ENCODE measurements around the gene C10orf143.
"Not testable (repeated sequence)": the region's sequence is repeated elsewhere in the genome, so short reads cannot be mapped to it uniquely, and the experiment has no call there.

Gene C10orf143

GRCh38 chr10:130090565-130090964 is 20.1 kb downstream of the C10orf143 start:
- Mint-ChIP-seq H3K36me3 (peaks cover 56% of the 10 kb centered on the region), H3K9me3 (peaks cover 10% of the 10 kb centered on the region)
- not testable (repeated sequence) for H3K4me3 Mint-ChIP-seq; H3K27ac Mint-ChIP-seq; DNase-seq (ENCODE audit: low spot score in 2 of 2); H3K4me1 Mint-ChIP-seq; ATAC-seq (ENCODE audit: low read depth); H3K27me3 Mint-ChIP-seq

GRCh38 chr10:130080461-130080814 is 30.2 kb downstream of the C10orf143 start:
- Mint-ChIP-seq H3K4me3 (no peak overlapping the region), H3K4me1 (peaks cover 2% of the 10 kb centered on the region), H3K27ac (no peak overlapping the region), H3K36me3 (peaks cover 22% of the 10 kb centered on the region), H3K9me3 (peaks cover 5% of the 10 kb centered on the region), H3K27me3 (no peaks in the 10 kb centered on the region)
- no peak for DNase-seq (ENCODE audit: low spot score in 2 of 2)
- ATAC-seq (ENCODE audit: low read depth): no peak

- peaks cover 5% of the 10 kb centered on the region for H3K9me3 Mint-ChIP-seq
- no peaks in the 10 kb centered on the region for H3K27me3 Mint-ChIP-seq
- H3K27ac Mint-ChIP-seq: no peak overlapping the region
- no peak overlapping the region for H3K4me3 Mint-ChIP-seq
- H3K4me1 Mint-ChIP-seq: no peaks in the 10 kb centered on the region
- DNase-seq (ENCODE audit: low spot score in 2 of 2) (no peak), ATAC-seq (ENCODE audit: low read depth) (no peak)
- H3K36me3 Mint-ChIP-seq: peaks cover 26% of the 10 kb centered on the region
These were observed 30.8 kb downstream of the C10orf143 start for GRCh38 chr10:130079614-130080460.

GRCh38 chr10:130078120-130078519 is 32.5 kb downstream of the C10orf143 start:
- Mint-ChIP-seq H3K4me3 (no peak overlapping the region), H3K27me3 (no peaks in the 10 kb centered on the region), H3K36me3 (peaks cover 35% of the 10 kb centered on the region), H3K27ac (no peak overlapping the region), H3K4me1 (no peaks in the 10 kb centered on the region), H3K9me3 (peaks cover 1% of the 10 kb centered on the region)
- ATAC-seq (ENCODE audit: low read depth) (no peak), DNase-seq (ENCODE audit: low spot score in 2 of 2) (no peak)

- no peak for DNase-seq (ENCODE audit: low spot score in 2 of 2)
- Mint-ChIP-seq H3K9me3 (peaks cover 8% of the 10 kb centered on the region), H3K27ac (no peak overlapping the region), H3K27me3 (no peaks in the 10 kb centered on the region), H3K4me3 (no peak overlapping the region), H3K4me1 (no peaks in the 10 kb centered on the region), H3K36me3 (peaks cover 39% of the 10 kb centered on the region)
- ATAC-seq (ENCODE audit: low read depth): no peak
These were observed 33.9 kb downstream of the C10orf143 start for GRCh38 chr10:130076681-130077080.

GRCh38 chr10:130074639-130075038 is 36.0 kb downstream of the C10orf143 start:
- Mint-ChIP-seq H3K36me3 (peaks cover 38% of the 10 kb centered on the region), H3K4me3 (no peak overlapping the region), H3K27ac (no peak overlapping the region), H3K9me3 (peaks cover 8% of the 10 kb centered on the region), H3K4me1 (no peaks in the 10 kb centered on the region), H3K27me3 (no peaks in the 10 kb centered on the region)
- DNase-seq (ENCODE audit: low spot score in 2 of 2) (no peak), ATAC-seq (ENCODE audit: low read depth) (no peak)

GRCh38 chr10:130073912-130074311 is 36.7 kb downstream of the C10orf143 start:
- H3K9me3 Mint-ChIP-seq: peaks cover 8% of the 10 kb centered on the region
- peaks cover 38% of the 10 kb centered on the region for H3K36me3 Mint-ChIP-seq
- no peak overlapping the region for H3K4me3 Mint-ChIP-seq
- H3K4me1 Mint-ChIP-seq: no peaks in the 10 kb centered on the region
- H3K27ac Mint-ChIP-seq: no peak overlapping the region
- DNase-seq (ENCODE audit: low spot score in 2 of 2) (no peak), ATAC-seq (ENCODE audit: low read depth) (no peak)
- no peaks in the 10 kb centered on the region for H3K27me3 Mint-ChIP-seq

- H3K9me3 Mint-ChIP-seq: peaks cover 8% of the 10 kb centered on the region
- peaks cover 40% of the 10 kb centered on the region for H3K36me3 Mint-ChIP-seq
- H3K27ac Mint-ChIP-seq: no peak overlapping the region
- ATAC-seq (ENCODE audit: low read depth) (no peak), DNase-seq (ENCODE audit: low spot score in 2 of 2) (no peak)
- H3K27me3 Mint-ChIP-seq: no peaks in the 10 kb centered on the region
- H3K4me3 Mint-ChIP-seq: no peak overlapping the region
- H3K4me1 Mint-ChIP-seq: no peaks in the 10 kb centered on the region
These were observed 38.4 kb downstream of the C10orf143 start for GRCh38 chr10:130072247-130072646.

GRCh38 chr10:130067893-130068292 is 42.7 kb downstream of the C10orf143 start:
- Mint-ChIP-seq H3K27ac (no peak overlapping the region), H3K36me3 (peaks cover 31% of the 10 kb centered on the region), H3K9me3 (peaks cover 4% of the 10 kb centered on the region), H3K27me3 (no peaks in the 10 kb centered on the region), H3K4me1 (no peaks in the 10 kb centered on the region), H3K4me3 (no peak overlapping the region)
- no peak for DNase-seq (ENCODE audit: low spot score in 2 of 2)
- no peak for ATAC-seq (ENCODE audit: low read depth)

- Mint-ChIP-seq H3K4me3 (no peak overlapping the region), H3K4me1 (no peaks in the 10 kb centered on the region), H3K27me3 (no peaks in the 10 kb centered on the region), H3K27ac (no peak overlapping the region), H3K9me3 (no peaks in the 10 kb centered on the region), H3K36me3 (peaks cover 31% of the 10 kb centered on the region)
- no peak for DNase-seq (ENCODE audit: low spot score in 2 of 2)
- ATAC-seq (ENCODE audit: low read depth): no peak
These were observed 43.9 kb downstream of the C10orf143 start for GRCh38 chr10:130066743-130067142.

GRCh38 chr10:130065251-130065650 is 45.4 kb downstream of the C10orf143 start:
- H3K27ac Mint-ChIP-seq: no peak overlapping the region
- no peaks in the 10 kb centered on the region for H3K27me3 Mint-ChIP-seq
- H3K9me3 Mint-ChIP-seq: no peaks in the 10 kb centered on the region
- no peak for ATAC-seq (ENCODE audit: low read depth)
- H3K36me3 Mint-ChIP-seq: peaks cover 33% of the 10 kb centered on the region
- no peaks in the 10 kb centered on the region for H3K4me1 Mint-ChIP-seq
- no peak for DNase-seq (ENCODE audit: low spot score in 2 of 2)
- H3K4me3 Mint-ChIP-seq: no peak overlapping the region

GRCh38 chr10:130064783-130065182 is 45.8 kb downstream of the C10orf143 start:
- Mint-ChIP-seq H3K27me3 (no peaks in the 10 kb centered on the region), H3K9me3 (no peaks in the 10 kb centered on the region), H3K4me1 (no peaks in the 10 kb centered on the region), H3K4me3 (no peak overlapping the region), H3K36me3 (peaks cover 33% of the 10 kb centered on the region), H3K27ac (no peak overlapping the region)
- DNase-seq (ENCODE audit: low spot score in 2 of 2): no peak
- no peak for ATAC-seq (ENCODE audit: low read depth)

GRCh38 chr10:130062976-130063375 is 47.7 kb downstream of the C10orf143 start:
- no peak for DNase-seq (ENCODE audit: low spot score in 2 of 2)
- Mint-ChIP-seq H3K27me3 (no peaks in the 10 kb centered on the region), H3K9me3 (no peaks in the 10 kb centered on the region), H3K4me1 (no peaks in the 10 kb centered on the region), H3K27ac (no peak overlapping the region), H3K36me3 (peaks cover 33% of the 10 kb centered on the region), H3K4me3 (no peak overlapping the region)
- no peak for ATAC-seq (ENCODE audit: low read depth)

- H3K27ac Mint-ChIP-seq: no peak overlapping the region
- H3K36me3 Mint-ChIP-seq: peaks cover 27% of the 10 kb centered on the region
- no peak for ATAC-seq (ENCODE audit: low read depth)
- H3K27me3 Mint-ChIP-seq: no peaks in the 10 kb centered on the region
- no peaks in the 10 kb centered on the region for H3K9me3 Mint-ChIP-seq
- DNase-seq (ENCODE audit: low spot score in 2 of 2): no peak
- no peaks in the 10 kb centered on the region for H3K4me1 Mint-ChIP-seq
- H3K4me3 Mint-ChIP-seq: no peak overlapping the region
These were observed 48.4 kb downstream of the C10orf143 start for GRCh38 chr10:130062201-130062600.

- H3K4me1 Mint-ChIP-seq: no peaks in the 10 kb centered on the region
- H3K27me3 Mint-ChIP-seq: no peaks in the 10 kb centered on the region
- no peak overlapping the region for H3K4me3 Mint-ChIP-seq
- H3K27ac Mint-ChIP-seq: no peak overlapping the region
- peaks cover 24% of the 10 kb centered on the region for H3K36me3 Mint-ChIP-seq
- ATAC-seq (ENCODE audit: low read depth): no peak
- H3K9me3 Mint-ChIP-seq: no peaks in the 10 kb centered on the region
- no peak for DNase-seq (ENCODE audit: low spot score in 2 of 2)
These were observed 48.9 kb downstream of the C10orf143 start for GRCh38 chr10:130061760-130062159.
